GM13977 (cell line): Measurements from ENCODE around the gene BBS1.
"Not testable (repeated sequence)": the region's sequence is repeated elsewhere in the genome, so short reads cannot be mapped to it uniquely, and the experiment has no call there.

Source experiments
- DNase-seq: peaks from one replicate; pipeline ENCODE4 v3.0.0; 2012; ENCODE audit warnings: low spot score
- CTCF ChIP-seq: IDR thresholded peaks from 2 replicates; pipeline ENCODE4 v1.5.1; 2012; ENCODE audit warnings: mild to moderate bottlenecking, control low read depth; ENCODE audit not compliant: insufficient read depth; ENCODE audit errors: extremely low read depth, missing control alignments
- in situ Hi-C: fragments of 300-500 bp; cut with MboI; formaldehyde crosslinking; loops from one replicate; pipeline ENCODE4 v1.12.0; 2022; ENCODE audit warnings: low sequenced_read_pairs, low pct_unique_long_range_greater_than_20kb, mixed read lengths, inconsistent platforms; ENCODE audit not compliant: unreplicated experiment

The BBS1 gene

GRCh38 chr11:66580803-66581202 lies 70.4 kb downstream of the BBS1 start:
- no peak for TF ChIP-seq CTCF
- in situ Hi-C loops = no loop called here
- no peak for DNase-seq

- DNase-seq = no peak
- in situ Hi-C loops = no loop called here
- TF ChIP-seq CTCF = no peak
Measured at GRCh38 chr11:66581261-66581660, 70.8 kb downstream of the BBS1 start.

- DNase-seq, in situ Hi-C loops: not testable (repeated sequence)
Measured at GRCh38 chr11:66582565-66583147, 72.2 kb downstream of the BBS1 start.
